CD4-positive, alpha-beta T cell treated with Interleukin-6 for 4 hours (primary cell): ENCODE results near the gene UBE2H.
"Not testable (repeated sequence)": the region's sequence is repeated elsewhere in the genome, so short reads cannot be mapped to it uniquely, and the experiment has no call there.

Source experiments
- DNase-seq: peaks from one replicate; pipeline ENCODE4 v3.0.0-alpha.2; 2020; ENCODE audit warnings: mixed read lengths

UBE2H gene

DNA sequence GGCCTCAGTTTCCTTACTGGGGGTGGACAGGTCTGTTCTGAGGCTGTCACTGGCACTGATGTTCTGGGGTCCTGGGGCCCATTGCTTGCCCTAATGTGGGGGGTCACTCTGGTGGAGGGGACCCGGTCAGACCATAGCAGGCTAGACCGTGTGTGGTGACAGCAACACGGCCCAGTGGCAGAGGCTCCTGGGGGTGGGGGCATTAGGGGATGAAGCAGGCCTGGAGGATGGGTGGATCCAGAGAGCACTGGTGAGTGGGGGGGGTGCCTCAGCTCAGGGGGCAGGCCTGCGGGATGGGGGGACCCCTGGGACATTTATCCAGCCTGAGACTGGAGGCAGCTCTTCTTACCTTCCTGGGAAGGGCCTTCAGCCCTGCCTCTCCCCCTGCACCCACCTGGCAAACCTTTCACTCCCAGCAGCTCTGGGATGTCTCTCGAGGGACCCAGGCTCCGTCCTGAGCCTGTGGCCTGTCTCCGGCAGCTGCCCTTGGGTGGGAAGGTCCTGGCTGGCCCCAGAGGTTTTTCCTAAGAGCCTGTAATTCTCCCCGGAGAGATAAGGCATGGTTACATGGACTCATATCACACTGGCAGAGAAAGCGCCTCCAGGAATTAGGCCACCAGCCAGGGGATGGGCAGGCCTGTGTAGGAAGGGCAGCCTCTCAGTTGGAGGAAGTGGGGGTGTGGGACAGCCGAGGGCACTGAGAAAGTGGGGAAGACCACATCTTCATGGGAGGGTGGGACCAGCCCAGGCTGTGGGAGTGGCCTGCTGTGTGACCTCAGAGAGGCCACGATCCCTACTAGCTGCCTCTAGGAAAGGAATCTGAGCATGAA, 147.7 kb downstream of the UBE2H start:
- no peak for DNase-seq

GRCh38 chr7:129804111-129804889, 148.5 kb downstream of the UBE2H start:
- no peak for DNase-seq

- DNase-seq, result no peak
Measured at GRCh38 chr7:129803546-129804081, 149.1 kb downstream of the UBE2H start.

GRCh38 chr7:129801882-129802281, 150.9 kb downstream of the UBE2H start:
- no peak for DNase-seq

GRCh38 chr7:129800901-129801300, 151.9 kb downstream of the UBE2H start:
- DNase-seq, result no peak

- DNase-seq, result no peak
Measured at GRCh38 chr7:129799350-129799955, 153.3 kb downstream of the UBE2H start.

DNA sequence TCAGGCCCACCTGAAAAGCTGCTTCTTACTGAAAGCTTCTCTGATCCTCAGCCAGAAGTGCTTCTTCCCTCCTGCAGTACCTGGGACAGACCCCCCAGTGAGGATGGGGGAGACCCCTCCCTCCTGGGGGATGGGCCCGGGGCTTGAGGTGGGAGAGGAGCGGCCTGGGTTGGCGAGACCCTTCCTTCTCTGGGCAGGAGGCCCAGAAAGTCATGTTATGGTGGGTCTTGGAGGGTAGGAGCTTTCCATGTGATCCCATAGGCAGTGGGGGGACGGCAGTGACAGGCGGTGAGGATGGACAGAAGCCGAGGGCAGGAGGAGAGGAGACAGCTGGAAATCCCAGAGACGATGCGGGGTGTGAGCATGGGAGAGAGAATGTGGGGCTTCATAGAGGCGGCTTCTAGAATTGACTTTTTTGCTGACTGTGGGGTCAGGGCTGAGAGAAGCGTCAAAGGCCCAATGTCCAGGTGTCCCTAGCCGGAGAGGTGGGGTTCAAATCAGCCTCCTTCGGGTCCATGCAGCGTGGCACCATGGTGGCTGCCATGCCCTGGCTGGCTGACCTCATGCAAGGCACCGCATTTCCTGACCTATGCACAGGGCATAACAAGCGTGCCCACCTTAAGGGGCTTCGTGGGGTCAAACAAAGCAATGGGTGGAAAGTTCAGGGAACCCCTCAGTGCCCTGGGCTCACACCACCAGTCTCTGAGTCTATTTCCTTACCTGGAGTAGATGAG, 154.0 kb downstream of the UBE2H start:
- DNase-seq, result no peak

DNA sequence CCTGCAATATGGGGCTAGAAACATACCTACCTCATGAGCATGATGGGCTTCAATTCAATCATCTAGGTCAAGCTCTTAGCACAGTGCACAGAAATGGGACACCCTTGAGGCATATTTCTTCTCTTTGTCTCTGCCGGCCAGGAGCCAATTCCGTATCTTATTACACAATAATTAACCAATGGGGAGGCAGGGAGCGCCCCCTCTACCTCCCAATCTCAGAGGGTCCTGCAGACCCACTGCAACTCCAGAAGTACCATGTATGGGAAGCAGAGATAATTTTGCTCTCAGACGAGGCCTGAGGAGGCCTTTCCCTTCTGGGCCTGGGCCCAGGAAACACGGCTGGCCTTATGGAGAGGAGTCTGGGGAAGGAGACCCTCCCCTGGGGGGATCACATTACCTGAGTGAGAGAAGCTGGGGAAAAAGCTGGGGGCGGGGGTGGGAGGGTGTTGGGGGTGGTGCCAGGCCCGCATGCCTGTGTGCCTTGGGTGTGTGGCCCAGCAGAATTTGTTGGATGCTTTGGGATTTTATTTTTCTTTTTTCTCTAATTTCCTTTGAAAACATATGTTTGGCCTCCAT, 155.5 kb downstream of the UBE2H start:
- DNase-seq, result no peak

DNA sequence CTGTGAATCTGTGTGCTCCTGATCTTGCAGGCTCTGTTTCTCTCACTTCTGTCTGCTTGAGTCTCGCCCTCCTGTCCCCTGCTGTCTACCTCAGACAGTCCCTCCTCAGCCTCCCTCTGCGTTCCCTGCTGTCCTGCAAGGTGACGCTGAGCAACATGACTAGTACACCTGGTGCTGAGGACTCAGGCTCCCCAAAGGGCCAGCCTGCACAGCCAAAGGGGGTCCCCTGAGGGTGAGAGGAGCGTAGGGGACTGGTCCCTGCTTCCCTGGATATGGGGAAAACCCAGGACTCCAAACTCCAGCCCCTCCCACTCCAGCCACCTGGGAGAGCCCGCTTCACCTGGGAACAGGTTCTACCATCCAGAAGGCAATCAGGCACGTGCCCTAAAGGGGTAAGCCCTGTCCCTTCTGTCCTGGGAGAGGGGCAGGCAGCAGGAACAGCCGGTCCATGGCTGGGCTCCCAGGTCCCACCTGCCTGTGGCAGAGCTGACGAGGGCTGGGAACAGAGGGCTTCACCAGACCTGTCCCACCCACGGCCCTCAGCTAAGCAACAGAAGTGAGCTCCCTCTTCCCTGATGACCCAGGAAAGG, 156.5 kb downstream of the UBE2H start:
- no peak for DNase-seq

- DNase-seq, result not testable (repeated sequence)
Measured at GRCh38 chr7:129794461-129794860, 158.3 kb downstream of the UBE2H start.

GRCh38 chr7:129793506-129794310, 159.1 kb downstream of the UBE2H start:
- DNase-seq, result no peak

DNA sequence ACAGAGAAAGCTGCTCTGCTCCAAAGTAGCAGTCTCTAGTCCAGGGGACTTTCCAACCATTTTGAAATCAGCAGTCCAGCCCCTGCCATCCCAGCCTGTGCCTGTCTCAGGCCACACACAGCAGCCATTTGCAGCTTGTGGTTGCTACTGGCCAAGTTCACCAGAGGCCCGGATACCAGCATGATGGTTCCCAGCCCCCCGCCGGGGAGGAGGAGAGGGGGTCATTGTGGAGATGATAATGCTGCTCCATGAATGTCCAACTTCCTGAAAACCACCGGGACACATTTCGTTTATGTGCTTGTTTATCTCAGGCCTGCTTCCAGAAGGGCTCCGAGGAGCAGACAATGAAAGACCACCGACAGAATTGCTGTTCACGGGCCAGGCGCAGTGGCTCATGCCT, 160.0 kb downstream of the UBE2H start:
- DNase-seq, result no peak

DNA sequence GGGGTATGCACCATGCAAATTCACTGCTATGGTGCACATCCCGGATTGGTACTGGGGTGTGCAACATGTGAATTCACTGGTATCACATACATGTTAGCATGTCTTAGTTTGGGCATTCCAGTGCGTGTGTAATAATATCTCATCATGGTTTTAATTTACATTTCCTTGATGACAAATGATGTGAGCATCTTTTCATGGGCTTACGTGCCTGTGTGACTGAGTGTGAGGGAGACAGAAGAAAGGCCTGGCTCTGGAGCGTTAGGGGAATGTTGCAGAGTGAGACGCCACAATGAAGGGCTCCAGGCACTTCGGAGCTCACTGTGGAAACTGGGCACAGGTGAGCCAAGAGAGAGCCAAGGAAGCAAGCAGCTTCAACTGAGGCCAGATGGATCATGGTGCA, 162.6 kb downstream of the UBE2H start:
- no peak for DNase-seq

DNA sequence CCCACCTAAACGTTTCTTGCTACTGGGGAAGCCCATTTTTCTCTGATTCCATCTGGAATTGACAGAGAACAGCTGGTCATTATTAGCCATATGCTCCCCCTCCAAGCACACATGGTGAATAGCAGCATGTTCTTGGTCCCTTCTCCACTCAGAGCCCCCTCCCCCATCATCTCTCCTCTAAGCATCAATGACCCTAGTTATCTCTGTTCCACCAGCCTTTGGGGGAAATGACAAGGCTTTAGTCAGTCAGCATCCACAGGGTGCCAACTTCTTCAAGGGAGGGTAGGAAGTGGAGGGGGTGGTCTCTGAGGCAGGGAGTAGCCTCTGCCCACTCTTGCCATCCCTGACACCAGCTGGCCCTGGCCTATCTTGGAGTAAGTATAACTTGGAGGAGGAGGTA, 163.1 kb downstream of the UBE2H start:
- DNase-seq, result no peak

GRCh38 chr7:129789000-129789399, 163.8 kb downstream of the UBE2H start:
- DNase-seq, result no peak

DNA sequence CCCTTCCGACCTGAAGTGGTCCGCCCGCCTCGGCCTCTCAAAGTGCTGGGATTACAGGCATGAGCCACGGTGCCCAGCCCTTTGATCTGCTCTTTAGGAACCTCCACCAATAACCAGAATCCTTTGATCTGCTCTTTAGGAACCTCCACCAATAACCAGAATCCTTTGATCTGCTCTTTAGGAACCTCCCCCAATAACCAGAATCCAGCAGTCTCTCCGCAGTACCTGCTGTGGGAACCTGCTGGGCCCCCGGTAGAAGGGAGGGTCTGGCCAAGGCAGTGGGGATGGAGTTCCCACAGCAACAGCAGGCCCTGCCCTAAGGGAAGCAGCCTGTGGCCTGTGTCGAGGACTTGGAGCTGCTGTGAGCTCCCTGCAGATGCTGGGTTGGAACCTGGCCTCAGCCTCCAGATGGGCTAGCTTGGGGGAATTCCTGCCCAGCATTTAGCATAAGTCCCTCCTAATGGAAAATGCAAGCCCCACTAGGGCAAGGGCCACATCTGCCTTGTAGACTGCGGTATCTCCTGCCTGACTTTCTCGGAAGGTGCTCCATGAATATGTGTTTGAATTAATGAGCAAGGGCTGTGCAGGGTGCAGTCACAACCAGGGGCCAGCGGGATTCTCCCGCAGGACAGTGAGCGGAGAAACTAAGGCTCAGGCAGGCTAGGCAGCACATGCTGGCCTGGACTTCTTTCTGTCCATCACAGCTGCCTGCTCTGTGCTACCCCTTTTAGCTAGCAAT, 165.8 kb downstream of the UBE2H start:
- DNase-seq, result no peak

GRCh38 chr7:129785685-129786514, 166.9 kb downstream of the UBE2H start:
- peak; percentile 8 for DNase-seq

- DNase-seq, result no peak
Measured at GRCh38 chr7:129784783-129785684, 167.7 kb downstream of the UBE2H start.
